ENCODE measurements around the gene NOTCH4.
"Not testable (repeated sequence)": the region's sequence is repeated elsewhere in the genome, so short reads cannot be mapped to it uniquely, and the experiment has no call there.

NOTCH4 gene

GRCh38 chr6:32191696-32192607 is 31.9 kb downstream of the NOTCH4 start:
- no peak for DNase-seq

DNA sequence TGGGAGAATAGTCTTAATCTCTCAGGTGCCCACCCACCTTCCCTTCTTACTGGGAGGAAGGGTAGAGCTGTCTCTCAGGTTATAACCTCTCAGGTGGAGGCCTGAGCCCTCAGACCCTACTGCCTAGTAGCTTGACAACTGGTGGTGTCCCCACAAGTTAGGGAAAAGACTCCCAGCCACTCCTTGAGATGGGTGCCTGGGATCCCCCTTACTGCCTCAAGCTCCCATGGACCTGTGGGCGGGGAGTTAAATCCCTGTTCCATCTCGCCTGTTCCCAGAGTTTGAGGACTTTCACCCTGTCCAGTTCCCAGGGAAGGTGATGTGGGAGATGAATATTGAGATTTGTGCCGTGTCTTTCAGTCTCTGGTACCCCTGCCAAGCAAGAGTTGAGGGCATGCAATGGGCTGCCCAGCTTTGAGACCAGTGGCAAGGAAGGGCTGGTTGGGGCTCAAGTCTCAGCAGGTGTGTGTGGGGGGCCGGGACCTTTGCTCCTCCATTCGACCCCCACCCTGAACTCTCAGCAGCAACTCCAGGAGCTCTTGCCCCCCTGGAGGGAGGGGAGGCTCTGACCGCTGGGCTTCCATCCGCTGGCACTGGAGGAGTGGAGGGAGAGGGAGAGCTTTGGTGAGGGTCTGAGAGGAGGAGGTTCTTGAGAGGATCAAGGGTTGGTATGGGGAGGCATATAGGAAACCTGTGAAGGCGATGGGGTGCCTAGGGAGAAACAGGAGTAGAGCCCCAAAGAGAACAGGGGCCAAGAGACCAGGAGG is 32.8 kb downstream of the NOTCH4 start:
- no peak for DNase-seq

GRCh38 chr6:32190054-32190851 is 33.6 kb downstream of the NOTCH4 start, which contains the start of gene PBX2:
Gene PBX2, minus strand, starts transcription at chr6:32190202. Its CDS starts 287 bp downstream, at chr6:32189915.
- DNase-seq = peak; percentile 94

GRCh38 chr6:32189742-32190053 is 34.2 kb downstream of the NOTCH4 start:
- no peak for DNase-seq

DNA sequence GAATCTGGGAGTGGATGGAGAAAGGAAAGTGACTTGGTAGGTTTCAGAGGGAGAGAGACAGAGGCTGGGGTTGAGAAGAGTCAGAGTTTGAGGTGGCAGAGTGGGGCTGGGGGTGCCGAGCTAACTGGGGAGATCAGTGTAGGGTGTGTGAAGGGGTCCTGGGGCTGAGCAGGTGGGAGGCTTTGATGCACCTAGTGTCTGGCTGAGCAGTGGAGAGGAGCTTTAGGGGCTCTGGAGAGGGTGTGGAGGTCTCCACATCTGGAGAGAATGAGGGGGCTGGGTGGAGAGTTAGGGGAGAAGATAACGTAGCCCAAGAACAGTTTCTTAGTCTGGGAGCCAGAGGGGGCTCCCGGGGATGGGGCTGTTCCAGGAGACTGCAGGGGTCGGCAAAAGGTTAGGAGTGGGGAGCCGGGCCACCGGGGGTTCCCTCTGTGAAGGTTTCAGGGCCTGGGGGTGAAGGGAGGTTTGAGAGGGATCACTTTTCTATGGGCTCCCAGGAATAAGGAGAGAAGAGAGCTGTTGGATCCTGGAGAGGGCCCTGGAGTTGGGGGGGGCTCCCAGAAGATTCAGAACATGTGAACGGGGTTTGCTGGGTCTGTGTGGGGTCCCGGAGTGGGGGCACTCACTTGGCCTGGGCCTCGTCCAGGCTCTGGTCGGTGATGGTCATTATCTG is 34.7 kb downstream of the NOTCH4 start:
- no peak for DNase-seq

DNA sequence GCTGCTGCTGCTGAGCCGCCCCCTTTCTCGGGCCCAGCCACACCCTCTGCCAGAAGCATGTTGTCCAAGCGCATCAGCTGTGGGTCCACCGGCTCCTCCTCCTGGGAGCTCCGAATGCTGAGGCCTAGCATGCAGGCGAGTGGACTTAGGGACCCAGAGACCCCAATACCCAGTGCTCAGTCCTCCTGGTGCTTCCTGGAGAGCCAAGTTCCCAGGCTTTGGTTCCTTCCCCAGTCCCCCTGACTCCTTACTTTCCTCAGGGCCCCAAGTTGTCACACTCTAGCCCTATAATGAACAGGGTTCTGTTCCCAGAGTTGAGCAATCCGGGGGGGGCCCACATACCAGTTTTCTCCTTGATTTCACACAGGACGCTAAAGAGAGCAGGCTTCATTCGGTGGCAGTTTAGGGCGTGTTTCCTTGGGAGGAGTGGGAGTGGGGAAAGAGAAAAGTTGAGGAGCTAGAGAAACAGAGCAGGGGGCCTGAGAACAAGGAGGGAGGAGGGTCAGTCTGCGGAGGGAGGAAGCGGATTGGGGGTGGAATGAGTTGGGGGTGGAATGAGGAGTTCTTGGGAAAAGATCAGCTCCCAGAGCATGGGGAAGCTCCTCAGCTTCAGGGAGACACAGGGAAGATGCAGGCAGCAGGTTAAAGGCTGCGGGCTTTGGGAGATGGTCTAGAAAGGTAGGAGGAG is 35.3 kb downstream of the NOTCH4 start:
- no peak for DNase-seq

DNA sequence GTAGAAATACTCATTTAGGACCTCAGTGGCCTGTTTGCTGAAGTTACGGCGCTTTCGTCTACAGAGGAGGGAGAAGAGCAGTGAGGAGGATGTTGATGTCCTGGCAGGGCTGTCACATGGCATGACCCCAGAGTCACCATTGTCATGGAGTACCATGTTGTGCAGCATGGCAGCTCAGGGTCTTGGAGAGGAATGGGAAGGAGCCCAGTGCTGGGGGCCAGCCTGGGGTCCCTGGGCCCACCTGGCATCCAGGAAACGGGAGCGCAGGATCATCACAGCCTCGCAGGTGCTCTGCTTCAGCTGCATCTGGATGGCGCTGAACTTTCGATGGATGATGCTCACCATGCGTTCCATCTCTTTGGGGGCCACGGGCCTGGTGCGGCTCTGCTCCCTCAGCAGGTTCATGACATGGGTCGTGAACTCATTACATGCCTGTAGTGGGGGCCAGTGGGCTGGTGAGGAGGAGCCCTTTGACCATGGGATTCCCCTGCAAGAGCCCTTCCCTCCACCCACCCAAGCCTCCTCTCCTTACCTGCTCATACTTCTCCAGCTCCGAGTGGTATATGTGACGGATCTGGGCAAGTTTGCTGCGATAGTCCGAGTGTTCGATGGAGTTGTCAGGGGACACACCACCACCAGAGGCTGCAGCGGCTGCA is 36.0 kb downstream of the NOTCH4 start:
- not testable (repeated sequence) for DNase-seq

DNA sequence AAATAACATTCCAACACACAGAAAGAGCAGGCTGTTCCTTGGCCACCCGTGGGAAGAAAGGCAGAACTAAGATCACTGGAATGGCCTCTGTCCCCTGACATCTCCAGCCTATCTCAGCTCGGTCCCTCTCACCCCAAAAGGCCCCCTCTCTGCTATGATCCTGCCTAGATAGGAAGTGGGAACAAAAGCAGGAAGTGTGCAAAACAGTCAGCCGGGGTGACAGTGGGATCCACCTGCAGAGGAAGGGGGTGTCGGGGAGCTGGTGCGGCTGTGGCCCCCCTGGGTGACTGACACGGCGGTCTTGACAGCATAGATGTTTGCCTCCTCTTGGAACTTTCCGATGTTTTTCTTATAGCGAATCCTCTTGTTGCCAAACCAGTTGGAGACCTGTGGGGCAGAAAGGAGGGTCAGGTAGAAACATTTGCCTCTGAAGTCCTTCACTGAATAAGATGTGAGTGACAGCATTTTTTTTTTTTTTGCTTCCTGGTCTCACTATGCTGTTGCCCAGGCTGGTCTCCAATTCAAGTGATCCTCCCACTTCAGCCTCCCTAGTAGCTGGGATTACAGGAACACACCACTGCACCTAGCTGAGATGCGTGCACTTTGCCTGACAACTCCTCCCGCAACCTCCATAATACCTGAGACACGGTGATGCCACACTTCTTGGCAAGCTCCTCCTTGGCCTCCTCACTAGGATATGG is 36.7 kb downstream of the NOTCH4 start:
- no peak for DNase-seq

DNA sequence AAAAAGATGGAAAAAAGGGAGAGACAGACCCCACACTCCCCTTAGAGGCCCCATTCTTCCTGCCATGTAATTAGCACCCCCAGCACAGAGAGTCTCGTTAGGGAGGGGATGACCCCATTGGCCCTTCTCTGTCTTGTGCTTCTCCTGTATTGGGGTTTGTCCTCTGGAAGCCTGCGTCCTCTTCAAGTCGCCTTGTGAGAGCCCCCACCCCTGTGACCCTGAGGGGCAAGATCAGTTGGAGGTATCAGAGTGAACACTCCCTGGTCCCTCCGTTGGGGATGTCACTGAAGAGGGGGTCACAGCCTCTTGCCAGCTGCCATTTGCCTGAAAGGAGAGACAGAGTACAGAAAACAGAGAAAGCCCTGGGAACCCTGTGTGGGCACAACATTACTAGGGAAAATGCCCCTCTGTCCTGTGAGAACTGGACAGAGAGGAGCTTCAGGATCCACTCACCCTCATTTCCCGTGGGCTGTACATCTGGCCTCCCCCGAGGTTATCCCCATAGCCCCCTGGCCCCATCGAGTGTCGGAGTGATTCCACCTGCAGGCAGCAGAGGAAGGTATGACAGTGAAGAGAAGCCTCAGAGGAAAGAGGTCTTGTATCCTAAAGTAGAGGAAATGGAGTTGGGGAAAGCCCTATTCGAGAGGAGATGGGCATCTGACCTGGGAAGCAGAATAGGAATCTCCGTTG is 37.6 kb downstream of the NOTCH4 start:
- DNase-seq = not testable (repeated sequence)

- DNase-seq = peak; percentile 90
Observed at GRCh38 chr6:32185681-32186131, 38.2 kb downstream of the NOTCH4 start.

GRCh38 chr6:32184084-32184640 is 39.7 kb downstream of the NOTCH4 start, which contains the start of gene AGER:
Gene AGER, minus strand, starts transcription at chr6:32184253. Its CDS starts 31 bp downstream, at chr6:32184222.
- DNase-seq = no peak

GRCh38 chr6:32183483-32184083 is 40.3 kb downstream of the NOTCH4 start:
- no peak for DNase-seq

- no peak for DNase-seq
Observed at GRCh38 chr6:32183030-32183429, 40.8 kb downstream of the NOTCH4 start.

DNA sequence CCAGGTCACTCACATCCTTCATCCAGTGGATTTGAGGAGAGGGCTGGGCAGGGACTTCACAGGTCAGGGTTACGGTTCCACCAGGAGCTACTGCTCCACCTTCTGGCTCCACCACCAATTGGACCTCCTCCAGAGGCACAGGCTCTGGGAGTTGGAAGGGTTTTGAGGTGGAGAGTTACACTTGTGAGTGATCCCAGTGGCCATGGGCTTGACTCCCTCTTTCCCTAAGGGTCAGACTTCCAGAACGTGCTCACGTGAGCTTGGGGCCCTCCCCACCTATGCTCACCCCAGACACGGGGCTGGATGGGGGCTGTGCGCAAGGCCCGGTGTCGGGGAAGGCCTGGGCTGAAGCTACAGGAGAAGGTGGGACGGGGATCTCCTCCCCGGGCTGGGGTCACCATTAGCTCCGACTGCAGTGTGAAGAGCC is 41.3 kb downstream of the NOTCH4 start:
- no peak for DNase-seq

DNA sequence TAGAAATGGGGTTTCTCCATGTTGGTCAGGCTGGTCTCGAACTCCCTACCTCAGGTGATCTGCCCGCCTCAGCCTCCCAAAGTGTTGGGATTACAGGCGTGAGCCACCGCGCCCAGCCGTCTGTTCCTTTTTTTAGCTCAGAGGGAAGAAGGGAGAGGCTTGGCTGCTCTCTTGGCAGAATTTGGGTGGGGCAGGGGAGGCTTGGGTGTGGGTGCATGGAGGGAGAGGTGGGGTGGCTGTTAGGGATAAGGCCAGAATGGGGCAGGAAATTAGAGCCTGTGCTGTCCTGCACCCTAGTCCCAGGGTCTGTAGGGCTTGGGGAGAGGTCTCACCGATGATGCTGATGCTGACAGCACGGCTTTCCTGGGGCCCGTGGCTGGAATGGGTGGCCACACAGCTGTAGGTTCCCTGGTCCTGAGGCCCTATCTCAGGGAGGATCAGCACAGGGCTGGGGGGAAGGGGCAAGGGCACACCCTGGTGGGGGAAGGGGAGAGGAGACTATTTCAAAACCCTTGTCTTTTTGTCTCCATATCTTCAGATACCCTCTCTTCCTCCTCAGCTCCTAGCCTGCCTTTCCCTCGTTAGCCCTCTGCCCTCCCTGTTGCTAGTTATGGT is 41.8 kb downstream of the NOTCH4 start:
- DNase-seq = no peak

DNA sequence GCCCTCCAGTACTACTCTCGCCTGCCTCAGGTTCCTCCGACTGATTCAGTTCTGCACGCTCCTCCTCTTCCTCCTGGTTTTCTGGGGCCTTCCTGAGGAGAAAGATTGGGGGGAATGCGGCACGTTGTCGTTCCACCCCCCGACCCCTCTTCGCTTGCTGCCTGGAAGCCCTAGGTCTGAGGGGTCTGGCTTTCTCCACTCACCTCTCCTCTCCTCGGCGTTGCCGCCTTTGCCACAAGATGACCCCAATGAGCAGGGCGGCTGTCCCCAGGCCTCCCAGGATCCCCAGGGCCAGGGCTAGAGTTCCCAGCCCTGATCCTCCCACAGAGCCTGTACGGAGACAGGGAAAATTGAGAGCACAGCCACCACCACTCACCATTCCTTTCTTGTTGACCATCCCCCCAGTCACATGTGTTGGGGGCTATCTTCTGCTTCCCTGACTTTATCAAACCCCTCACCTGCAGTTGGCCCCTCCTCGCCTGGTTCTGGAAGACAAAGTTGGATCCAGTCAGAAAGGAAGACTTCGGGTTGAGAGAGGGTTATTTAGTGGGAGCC is 42.6 kb downstream of the NOTCH4 start:
- no peak for DNase-seq

DNA sequence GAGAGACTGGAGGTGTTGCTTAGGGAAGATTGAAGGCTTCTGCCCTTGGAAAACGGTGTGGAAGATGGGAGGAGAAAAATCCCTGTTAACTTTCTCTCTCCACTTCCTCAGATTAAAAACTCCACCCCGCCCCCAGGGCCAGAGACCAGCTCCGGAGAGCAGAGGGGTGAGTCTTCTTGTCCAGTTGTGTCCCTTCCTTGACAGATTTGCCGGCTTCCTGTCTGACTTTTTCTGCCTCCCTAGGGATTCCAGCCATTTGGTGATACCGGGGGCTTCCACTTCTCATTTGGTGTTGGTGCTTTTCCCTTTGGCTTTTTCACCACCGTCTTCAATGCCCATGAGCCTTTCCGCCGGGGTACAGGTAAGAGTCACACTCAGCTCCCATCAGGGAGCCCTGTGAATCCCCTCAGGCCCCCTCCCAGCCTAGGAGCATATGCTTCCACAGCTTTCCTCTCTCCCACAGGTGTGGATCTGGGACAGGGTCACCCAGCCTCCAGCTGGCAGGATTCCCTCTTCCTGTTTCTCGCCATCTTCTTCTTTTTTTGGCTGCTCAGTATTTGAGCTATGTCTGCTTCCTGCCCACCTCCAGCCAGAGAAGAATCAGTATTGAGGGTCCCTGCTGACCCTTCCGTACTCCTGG is 44.0 kb downstream of the NOTCH4 start:
- DNase-seq = no peak

Data from islet precursor cell (in vitro differentiated cells).